ENCODE results near the gene CRTC3.

Gene CRTC3

DNA sequence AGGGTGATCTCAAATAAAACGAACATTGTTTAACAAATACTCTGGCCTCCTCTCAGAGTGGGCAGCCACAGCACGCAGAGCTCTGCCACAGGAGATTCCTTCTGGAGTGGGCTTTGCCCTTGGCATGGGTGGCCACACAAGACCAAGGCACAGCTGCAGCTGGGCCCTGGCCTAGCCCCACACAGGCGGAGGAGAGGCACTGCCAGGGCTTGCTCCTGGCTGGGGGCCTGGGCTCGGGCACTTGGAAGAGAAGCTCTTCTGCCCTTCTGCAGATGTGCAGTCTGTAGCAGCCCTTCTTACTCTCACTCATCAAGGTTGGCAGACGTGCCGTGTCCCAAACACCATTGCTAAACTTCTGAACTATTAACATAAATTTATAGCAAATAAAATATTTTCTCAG is 67.2 kb downstream of the CRTC3 start:
- DNase-seq: no peak

DNA sequence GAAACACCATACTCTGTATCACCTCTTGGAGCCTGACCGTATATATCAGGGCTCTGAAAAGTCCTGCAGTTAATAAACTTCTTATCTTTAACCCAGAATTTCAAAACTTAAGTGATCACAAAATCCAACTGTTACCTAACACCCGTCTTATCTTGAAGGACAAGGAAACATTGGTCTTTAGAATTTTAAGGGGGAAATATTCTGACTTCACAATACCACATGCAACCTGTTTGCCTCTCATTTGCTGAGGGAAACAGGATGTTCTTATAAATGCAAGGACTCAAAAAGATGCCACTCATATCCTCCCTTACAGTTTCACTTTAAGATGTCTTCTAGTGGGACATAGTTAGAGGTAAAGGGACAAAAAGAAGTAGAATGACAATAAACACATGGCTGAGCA is 67.9 kb downstream of the CRTC3 start:
- DNase-seq: no peak

DNA sequence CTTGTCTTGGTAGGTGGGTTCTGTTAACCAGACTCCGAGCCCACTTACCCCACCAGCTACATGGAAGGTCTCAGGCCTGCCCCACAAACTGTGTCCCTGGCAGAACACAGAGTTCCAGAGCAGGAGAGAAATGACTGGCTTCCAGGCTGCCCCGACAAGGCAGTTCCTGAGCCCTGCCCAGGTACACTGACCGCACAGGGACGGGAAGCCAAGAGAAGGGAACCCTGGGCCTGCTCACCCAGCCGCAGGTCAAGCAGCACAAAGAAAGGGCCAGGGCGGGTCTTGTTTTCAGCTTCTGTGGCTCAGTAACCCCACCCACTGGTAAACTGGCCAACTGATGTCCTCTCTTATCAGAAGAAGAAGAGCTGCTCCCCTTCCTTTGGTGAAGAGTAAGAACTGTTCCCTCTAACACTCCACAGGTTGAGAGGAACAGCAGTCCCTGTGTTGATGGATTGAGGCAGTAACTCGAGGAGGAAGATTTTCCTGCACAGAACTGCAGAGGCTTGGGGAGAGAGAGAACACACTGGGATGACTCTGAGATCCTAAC is 68.4 kb downstream of the CRTC3 start:
- DNase-seq: peak; percentile 42 to 51

DNA sequence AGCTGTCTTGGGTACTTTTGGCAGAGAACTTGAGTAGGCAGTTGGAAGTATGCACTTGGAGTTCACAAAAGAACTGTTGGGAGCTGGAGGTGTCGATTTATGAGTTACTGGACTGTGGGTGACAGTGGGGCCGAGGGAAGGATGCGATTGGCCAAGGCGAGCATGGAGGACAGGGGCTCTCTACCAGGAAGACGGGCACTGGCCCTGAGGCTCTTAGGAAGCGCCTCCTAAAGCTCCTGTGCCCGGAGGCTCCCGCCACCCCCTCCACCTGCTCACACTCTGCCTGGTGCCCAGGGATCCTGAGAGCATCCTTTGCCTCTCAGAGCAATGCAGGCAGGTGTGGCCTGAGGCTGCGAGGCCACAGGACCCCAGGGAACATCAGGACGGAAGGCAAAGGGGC is 69.0 kb downstream of the CRTC3 start:
- DNase-seq: no peak

DNA sequence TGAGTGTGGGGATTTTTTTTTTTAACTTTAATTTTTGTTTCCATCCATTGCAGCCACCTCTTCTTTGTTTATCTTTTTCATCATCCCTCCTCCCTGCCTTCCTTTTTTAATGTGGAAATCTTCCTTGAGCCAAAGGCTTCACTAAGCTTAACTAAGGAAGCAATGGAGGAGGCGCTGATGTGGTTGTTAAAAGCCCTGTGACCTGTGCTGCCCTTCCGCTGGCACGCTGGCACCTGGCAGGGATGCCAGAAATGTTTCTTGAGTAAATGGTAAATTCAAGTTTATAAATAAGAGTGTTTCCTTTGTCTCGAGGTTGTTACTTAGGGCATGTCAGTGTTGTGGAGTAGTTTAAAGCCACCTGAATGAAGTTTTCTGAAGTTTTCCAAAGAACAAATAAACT is 69.4 kb downstream of the CRTC3 start:
- DNase-seq: no peak

DNA sequence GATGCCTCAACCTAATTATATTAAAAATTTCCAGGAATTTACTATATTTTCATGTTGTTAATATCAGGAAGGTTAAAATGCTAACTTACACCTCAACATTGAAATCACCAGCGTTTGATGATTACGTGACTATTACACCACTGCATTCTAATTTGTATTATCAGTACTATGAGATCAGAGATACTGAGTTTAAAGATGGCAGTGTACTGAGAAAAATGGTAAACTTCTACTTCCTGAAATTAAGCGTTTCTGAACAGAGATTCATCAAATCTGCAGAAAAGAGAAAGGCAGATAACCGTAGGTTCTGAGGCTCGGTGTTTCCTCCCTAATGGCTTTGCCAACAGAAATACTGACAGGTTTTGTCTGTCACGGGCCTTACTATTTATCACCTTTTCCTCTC is 69.9 kb downstream of the CRTC3 start:
- DNase-seq: no peak

DNA sequence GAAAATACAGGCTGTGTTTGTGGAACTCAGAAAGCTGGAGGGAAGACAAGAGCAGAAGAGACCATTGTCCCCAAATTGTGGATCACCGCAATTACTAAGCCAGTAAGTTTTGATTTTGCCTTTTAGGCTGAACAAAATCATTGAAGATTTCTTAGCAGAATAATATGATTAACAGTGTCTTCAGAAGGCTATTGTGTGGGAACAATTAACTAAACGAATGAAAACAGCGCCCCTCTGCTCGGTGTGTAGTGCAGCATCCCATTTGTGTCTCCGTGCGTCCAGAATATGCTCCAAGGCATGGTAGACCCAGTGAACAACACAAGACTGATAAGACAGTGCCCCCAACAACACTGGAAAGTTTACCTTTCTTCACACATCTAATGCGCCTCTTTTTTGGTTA is 71.2 kb downstream of the CRTC3 start:
- DNase-seq: no peak

DNA sequence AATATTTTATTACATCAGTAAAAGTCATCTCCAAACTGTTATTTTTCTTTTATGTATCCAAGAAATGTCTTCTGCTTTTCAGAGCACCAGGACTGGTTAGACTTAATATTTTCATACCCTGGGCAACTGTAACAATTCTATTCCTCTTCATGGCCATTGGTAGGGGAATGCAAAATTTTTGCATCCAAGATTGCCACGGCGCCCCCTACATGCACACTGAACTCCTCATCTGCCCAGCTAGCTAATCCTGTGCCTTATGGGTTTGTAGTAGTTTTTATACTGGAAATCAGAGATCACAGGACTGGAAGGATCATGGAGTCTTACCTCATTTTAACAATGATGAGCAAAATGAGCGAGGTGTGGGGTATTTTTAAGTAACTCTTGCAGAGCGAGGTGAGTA is 74.2 kb downstream of the CRTC3 start:
- DNase-seq: peak; percentile 46 to 61

DNA sequence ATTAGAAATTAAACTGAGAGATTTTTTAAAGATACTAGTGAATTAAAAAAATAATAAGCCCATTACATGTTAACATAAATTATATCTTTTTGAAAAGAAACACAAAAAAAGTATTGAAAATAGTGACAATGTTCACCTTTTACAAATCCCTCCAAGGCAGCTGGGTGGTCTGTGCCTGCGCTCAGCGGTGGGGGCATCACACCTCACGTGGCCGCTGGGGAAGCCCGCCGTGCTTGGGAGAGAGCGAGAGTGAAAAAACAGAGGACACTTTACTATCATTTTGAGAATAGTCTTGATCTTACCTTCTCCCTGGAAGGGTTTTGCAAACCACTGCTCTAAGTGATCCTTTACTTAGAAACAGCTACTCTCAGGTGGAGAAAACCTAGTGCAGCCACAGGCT is 76.9 kb downstream of the CRTC3 start:
- no peak for DNase-seq

DNA sequence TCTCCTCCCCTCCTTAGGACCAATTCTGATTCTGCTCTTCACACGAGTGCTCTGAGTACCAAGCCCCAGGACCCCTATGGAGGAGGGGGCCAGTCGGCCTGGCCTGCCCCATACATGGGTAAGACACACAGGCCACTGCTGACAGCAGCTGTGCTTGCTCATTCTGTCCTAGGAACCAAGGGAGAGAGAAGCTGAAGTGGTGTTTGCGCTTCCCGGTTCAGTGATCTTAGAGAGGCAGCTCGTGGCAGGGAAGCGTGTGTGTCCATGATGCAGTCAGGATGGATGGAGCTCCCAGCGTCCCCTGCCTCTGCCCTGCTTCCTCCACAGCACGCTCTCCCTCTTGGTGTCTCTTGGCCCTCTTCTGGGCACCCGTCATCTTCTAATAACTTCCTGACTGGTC is 77.6 kb downstream of the CRTC3 start:
- DNase-seq: no peak

DNA sequence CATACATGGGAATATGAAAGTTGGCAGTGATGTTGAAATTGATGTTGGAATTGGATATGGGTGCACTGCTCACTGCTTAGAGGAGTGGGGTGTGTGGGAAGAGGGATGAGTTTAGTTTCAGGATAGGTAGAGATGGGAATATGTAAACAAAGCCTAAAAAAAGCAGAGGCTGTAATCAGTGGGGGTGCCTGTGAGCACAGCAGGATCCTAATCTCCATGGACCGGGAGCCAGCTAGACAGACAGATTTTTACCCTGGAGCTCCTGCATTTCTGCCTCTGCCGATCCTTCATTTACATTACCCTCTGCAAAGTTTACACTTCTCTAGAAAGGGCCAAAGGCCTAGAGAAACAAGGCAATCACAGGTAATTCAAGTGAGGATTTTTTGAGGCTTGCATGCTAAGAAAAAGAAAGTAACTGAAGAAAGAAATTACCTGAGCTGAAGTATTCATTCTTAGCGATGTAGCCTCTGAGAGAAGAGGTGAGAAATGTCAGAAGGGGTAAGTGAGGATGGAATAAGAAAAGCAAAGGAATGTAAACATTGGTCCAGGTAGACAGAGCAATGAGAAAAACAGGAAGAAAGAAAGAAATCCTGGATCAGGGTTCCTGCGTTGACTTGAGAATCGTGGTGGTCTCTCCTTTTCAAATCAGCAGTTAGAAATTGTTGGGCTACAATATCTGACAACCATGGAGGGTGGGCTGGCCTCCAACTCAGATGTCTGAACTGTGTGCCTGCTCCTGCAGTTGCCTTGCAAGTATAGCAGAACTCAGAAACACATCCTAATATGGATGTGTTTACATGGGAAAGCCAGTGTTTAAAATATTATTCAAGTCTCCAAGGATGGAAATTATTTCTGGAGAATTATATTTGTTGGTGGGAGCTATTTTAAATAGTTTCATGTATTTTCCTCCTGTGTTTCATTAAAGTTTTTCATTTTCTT is 79.8 kb downstream of the CRTC3 start:
- no peak for DNase-seq

DNA sequence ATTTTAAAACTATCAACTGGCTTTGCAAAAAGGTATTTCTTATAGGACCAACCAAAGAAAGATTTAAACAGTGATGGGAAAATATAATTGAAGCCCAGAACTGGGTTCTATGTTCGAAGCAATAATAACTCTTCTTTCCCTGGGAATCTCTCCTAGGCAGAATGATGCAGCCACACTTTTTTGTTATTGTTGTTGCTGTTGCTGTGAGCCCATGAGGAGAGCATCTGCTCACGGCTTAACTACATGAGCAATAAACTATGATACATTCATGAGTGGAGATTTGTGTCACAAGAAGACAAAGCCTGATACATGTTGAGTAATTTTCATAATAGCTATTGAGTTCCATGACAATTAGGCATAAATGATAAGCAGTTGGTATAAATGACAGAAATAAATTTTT is 80.5 kb downstream of the CRTC3 start:
- no peak for DNase-seq

DNA sequence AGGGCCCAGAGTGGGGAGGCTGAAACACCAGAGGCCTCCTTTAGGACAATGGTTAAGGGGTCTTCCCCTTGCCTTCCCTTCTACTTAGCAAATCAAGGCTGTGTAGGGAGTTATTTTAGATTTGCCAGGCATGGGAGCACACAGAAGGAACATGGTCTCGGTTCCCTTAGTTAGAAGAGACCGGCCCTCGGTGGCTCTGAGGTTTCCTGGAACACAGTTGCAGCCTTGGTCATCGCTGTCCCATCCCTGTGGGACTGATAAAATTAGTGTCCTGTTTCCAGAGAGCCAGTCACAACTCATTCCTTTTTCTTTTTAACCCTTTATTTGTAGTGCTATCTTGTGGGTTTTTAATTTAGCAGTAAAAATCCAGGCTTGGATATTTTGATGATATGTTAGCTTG is 81.4 kb downstream of the CRTC3 start:
- DNase-seq: no peak

DNA sequence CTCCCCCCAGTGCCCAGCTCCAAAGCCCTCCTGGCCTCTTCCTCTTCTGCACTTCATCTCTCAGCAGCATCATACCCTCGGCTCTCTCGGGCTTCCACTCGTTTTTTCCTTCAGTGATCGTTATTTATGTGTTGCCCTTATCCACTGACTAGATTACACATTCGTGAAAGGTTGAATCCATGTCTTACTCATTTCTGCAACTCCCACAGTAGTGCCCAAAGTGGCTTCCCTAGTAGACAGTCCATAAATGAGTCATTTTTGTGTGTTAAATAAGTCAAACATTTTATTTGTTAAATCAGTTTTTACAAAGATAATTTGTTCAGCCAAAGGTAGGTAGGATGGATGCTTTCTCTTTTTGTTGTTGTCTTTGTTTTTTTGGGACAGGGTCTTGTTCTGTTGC is 87.4 kb downstream of the CRTC3 start:
- no peak for DNase-seq

DNA sequence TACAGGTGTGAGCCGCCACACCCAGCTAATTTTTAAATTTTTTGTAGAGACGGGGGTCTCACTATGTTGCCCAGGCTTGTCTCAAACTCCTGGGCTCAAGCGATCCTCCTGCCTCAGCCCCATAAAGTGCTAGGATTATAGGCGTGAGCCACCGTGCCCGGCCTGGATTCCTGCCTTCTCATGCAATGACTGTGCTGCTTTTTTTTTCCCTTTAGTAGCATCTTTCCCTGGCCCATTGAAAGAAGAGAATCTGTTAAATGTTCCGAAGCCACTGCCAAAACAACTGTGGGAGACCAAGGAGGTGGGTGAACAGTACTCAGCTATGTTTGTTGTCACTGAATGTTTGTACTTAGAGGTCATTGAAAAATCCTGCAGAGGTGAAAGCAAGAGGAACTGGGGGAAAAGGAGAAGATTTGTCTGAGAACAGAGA is 88.0 kb downstream of the CRTC3 start:
- no peak for DNase-seq

DNA sequence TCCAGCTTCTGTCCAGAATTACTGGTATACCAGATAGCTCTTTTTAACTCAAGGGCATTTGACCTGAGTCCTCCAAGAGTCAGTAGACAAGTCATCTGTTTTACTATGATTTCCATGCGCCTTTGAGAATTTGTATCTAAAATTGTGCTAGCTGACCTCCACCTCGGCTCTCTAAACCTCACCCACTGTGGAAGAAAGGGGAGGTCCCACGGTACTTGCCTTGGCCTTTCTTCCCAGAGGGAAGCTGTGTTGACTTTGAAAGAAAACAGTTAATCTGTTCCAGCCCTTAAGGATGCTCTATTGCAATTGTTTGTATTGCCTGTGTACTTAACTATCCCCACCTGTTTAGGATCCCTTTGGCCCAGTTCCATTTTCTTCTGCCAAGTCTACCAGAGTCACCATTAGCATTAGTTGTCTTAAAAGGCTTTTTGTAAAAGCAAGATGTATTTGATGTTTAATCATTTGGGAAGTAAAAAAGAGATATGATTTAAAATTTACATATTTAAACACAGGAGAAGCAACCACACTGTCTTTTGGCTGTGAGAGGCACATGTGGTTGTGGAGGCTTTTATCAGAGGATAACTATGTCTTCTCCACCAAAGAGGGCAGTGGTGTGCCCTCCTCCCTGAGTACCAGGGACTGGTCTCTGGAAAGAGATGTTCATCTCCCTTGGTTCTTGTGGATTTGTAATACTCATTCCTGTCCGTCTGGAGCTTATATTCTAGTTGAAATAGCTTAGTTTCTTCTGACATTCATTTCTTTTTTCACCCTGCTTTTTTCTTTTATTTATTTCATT is 88.8 kb downstream of the CRTC3 start:
- no peak for DNase-seq

DNA sequence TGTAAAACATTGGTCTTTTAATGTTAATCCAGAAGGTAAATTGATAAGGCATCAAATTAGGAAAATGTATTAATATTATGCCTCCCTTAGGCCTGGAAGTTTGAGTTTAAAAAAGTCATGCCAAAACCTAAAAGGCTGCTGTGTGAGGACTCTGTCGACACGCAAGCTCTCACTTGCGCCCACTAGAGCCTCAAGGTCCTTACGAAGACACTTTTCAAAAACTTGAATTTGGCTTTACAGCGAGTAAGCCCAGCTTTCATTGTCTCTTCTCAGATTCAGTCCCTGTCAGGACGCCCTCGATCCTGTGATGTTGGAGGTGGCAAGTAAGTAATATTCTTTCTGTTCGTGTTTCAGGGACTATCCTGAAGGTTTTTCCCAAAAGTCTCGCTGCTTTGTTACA is 89.7 kb downstream of the CRTC3 start:
- DNase-seq: no peak

DNA sequence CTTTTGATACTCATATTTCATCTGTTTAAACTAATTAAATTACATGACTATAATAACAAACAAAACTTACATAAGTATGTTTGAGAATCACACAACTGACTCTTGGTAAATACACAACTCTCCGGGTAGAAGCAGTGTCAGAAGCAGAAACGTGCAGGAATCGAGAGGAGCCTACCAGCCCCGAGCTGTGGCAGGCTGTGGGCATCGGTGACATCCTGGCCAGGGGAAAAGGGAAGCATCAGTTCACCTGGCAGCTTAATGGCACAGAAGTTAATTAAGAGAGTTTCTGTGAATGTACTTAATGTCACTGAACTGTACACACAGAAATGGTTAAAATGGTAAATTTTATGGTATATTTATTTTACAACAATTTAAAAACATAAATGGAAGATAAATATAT is 90.2 kb downstream of the CRTC3 start:
- no peak for DNase-seq

DNA sequence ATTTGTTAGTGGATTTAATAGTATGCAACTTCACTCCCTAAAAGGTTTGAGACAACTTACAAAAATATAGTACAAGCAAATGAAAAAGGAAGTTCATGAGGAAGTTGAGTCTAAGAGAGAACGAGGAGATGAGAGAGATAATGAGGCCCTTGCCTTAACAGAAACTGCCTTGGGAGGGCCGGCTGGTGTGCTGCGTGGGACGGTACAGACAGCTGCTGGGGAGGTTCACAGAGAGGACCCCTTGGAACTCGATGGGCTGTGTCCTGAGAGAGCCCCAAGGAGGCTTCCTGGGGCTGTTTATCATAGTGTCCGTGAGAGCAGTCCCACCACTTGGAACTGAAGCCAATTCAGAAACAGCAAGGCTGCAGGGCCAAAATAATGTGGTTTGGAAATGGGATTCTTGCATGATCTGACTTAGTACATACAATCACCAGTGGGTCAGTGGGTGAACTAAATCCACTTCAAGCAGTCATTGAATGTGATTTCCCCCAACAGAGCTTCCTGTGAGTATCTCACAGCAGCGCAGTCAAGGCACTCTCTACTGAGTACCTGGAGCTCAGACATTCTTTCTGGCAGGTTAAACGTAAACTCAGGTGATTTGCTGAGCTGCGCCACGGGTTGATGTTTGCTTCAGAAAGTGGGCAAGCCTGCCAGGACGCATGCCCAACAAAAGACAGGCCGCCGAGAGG is 90.8 kb downstream of the CRTC3 start:
- DNase-seq: peak; percentile 63 to 65

DNA sequence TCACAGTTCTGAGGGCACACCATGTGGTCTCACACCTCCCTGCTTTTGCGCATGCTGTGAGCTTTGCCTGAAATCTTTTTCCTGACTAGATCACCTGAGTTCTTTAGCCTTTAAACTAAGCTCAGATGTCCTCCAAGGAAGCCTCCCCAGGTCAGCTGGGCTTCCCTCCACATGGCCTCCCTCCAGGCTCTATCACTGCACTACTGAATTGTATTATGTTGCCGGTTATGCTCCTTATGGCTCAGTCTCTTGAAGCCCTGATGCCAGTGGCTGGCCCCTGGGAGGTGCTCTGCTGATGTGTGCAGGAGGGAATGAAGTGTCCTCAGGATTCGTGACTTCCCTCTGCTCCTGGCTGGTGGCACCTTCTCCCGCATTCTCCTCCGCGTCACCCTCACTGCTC is 94.1 kb downstream of the CRTC3 start:
- no peak for DNase-seq

DNA sequence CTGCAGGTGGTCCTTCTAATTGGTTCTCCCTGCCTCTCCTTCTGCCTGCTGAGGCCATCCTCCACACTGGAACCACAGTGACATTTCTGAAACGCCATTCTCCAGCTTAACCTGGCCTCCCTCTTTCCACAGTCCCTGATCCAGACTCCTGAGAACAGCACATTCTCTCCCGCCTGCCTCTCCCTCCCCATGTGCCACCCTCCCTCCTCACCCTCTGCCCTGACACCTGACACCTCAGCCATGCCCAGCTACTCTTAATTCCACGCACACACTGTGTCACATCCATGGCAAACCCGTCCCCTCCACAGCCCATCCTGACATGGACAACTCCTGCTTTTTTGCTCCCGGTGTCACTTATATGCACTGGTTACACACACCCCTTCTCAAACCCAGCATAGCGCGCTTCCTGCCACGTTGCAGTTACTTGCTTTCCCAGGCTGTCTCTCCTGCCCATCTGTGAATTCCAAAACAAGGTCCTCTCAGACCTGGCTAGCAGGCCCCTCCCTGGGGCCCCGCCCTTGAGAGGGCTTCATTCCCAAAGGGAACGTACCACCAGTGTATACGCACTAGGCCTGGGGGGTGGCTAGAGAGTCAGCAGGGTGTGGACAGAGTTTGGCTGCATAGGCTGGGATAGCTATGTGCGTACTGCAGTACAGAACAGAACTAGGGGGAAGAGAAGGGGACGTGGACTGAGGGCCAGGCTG is 94.7 kb downstream of the CRTC3 start:
- DNase-seq: no peak

DNA sequence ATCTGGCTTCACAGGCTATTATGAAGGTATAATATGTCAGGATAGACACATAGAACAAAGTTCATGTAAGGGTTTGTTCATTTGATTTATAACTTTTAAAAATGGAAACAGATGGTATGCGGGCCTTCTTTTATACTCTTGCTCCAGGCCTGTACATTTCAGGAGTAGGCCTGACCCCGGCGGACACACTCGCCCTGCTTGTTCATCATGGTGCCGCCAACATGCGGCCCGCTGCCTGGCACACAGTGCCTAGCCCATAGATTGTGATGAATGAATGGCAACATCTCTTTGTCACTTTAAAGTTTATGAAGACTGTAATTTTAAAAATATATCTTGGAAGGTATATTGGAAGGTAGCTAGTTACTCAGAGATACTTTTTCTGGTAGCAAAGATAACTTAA is 95.3 kb downstream of the CRTC3 start:
- DNase-seq: no peak

Data from inflammatory macrophage (primary cell).